Measurements from ENCODE around the gene PCLAF.

PCLAF gene

DNA sequence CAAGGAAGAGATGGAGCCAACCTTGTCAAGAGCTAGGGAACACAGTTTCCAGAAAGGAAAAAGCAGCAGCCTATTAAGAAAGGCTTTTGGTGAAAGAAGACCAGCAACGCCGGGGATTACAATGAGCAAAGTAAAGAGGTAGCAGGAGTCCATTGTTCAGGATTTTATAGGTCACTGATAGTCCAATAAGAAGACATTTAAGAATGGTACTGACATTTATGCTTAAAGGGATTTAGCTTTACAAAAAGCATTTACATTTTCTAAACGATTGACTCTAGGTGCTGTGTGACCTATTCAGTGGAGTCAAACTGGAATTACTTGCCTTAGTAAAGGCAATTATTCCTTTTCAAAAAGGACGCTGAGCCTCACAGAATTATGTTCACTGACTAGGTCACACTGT, 66.0 kb downstream of the PCLAF start:
- DNase-seq (ENCODE audit: low spot score) = no peak

DNA sequence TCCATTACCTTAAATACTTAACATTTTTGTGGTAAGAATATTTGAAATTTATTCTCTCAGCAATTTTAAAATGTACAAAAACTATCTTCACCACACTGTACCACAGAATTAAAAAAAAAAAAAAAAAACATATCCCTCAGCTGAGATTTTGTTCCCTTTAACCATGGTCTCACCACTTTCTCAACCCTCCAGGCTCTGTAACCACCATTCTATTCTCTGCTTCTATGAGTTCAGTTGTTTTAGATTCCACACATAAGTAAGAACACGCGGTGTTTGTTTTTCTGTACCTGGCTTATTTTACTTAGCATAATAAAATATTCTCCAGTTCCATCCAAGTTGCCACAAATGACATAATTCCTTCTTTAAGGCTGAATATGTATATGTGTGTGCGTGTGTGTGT, 66.8 kb downstream of the PCLAF start:
- no peak for DNase-seq (ENCODE audit: low spot score)

Data from Ammon's horn (tissue), 1 donor.